GM12892 (cell line): ENCODE data around the gene GNG13.

Experiments used
- DNase-seq: peaks from one replicate; pipeline ENCODE4 v3.0.0; 2011; ENCODE audit not compliant: insufficient read length
- FAIRE-seq: peaks from 2 replicates; lab custom pipeline; 2011; peaks lifted over from hg19 to GRCh38; lab: Jason Lieb, UNC
- POLR2A ChIP-seq: IDR thresholded peaks from 2 replicates; pipeline ENCODE4 v1.6.1; 2011; ENCODE audit warnings: low read depth, low read length, control low read depth
- POLR2AphosphoS5 ChIP-seq: IDR thresholded peaks from 2 replicates; pipeline ENCODE4 v1.6.1; 2011; ENCODE audit warnings: low read depth, low read length, control low read depth
- TAF1 ChIP-seq: IDR thresholded peaks from 2 replicates; pipeline ENCODE4 v1.6.1; 2011; ENCODE audit warnings: low read depth, mild to moderate bottlenecking, control low read depth, low read length, borderline replicate concordance

Gene GNG13

DNA sequence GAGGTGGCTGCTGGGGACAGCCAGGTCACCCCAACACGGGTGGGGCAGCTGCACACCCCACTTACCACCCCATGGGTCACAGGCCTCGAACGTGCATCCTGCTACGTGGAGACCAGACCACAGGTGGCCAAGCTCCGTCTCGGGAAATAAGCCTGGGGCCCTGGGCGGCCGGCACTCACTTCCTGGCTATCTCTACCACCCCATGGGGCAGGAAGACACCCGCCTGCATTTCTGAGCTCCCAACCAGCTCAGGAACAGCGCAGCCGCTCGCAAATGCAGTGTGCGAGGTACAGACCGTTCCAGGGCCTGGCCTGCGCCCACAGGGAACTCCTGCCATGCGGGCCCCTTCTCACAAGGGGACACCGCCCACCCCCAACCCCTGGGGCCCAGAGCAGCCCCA, 4.9 kb upstream of the GNG13 start:
- TF ChIP-seq TAF1 (no peak), POLR2AphosphoS5 (no peak), POLR2A (no peak)
- DNase-seq = no peak
- FAIRE-seq = no peak

DNA sequence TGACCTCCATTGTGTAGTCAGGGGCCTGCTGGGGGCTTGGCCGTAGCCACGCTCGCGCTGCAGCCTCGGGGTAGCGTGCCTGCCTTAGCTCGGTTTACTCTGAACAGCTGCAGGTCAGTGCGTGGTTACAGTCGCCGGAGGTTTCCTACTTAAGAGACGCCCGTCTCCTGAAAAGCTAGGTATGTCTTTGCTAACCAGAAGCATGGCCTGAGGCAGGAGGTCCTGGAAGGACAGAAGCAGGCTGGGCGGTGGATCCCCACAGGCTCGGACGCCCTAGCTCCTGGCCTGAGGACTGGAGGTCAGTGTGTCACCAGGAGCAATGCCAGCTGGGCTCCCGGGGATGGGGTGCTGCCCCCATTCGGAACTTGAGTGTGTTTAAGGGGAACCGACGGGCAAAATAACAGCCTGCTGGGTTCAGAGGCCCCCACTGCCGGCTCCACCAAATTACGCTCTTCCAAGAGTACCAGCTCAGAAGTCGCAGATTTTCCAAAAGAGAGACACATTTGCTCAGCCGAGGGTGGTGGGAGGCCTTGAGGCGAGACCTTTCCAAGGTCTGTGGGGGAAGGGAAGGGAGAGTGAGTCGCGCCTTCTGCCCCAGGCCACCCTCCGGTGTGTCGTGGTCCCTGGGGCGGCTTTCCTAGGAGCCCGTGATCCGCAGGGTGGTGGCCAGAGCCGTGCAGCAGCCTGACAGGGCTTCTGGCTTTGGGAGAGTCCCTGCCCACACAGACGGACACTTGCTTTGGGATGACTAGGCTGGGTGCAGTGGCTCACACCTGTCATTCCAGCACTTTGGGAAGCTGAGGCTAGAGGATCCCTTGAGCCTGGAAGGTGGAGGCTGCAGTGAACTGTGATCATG, 3.9 kb upstream of the GNG13 start:
- no peak for FAIRE-seq
- TF ChIP-seq POLR2AphosphoS5 = no peak
- no peak for TF ChIP-seq TAF1
- no peak for TF ChIP-seq POLR2A
- no peak for DNase-seq

DNA sequence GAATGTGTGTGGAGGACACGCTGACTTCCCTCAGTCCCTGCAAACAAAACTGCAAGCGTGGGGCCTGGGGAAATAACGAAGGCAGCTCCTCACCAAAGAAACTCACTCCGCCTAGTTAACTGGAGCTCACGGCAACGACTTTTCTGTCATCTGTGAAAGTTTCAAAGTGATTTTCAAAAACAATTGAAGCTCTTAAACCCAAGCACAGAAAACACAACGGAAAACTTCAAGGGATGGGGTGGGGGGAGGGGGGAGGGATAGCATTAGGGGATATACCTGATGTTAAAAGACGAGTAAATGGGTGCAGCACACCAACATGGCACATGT, 3.2 kb upstream of the GNG13 start:
- no peak for FAIRE-seq
- TF ChIP-seq POLR2A = no peak
- TF ChIP-seq TAF1 = no peak
- TF ChIP-seq POLR2AphosphoS5 = no peak
- DNase-seq = no peak

DNA sequence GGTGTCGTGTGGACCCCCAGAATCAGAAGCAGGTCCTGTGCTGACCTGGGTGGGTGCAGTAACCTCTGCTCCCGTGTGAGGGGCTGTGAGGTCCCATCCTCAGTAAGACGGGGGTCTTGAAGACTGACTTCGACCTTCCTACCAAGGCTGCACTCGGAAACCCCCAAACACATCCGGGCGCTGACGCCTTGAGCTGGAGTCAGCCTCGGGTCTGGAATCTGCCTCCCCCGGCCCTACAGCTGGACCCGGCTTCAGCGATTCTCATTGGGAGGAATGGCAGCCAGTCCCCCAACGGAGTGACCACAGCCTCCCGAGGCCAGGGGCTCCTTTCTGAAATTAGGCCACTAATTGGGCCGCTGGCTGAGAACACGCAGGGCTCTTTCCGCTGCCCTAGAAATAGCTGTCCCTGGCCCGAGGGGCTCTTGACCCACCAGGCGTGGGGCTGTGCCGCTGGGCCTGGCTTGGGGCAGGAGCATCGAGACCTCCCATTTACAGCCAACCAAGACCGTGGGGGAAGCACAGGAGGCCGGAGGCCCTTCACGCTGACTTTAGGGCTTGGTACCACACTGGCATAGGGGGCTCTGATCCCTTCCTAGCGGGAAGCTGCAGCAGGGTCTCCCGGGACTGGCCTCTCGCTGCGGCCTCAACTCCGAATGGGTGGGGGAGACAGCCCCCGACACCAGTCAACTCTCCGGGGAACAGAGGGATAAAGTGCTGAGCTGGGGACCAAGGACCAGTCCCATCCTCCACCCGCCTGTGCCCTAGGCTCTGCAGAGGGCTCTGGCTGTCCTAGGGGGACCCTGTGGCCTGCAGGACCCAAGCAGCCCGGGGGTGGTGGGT, 2.6 kb upstream of the GNG13 start:
- DNase-seq (no peak), FAIRE-seq (no peak)
- no peak for TF ChIP-seq POLR2A
- TF ChIP-seq POLR2AphosphoS5 = no peak
- no peak for TF ChIP-seq TAF1

GRCh38 chr16:802461-802860, 1.9 kb upstream of the GNG13 start:
- TF ChIP-seq POLR2A (no peak), TAF1 (no peak), POLR2AphosphoS5 (no peak)
- FAIRE-seq = no peak

GRCh38 chr16:801584-802363, 1.2 kb upstream of the GNG13 start:
- TF ChIP-seq POLR2A (no peak), POLR2AphosphoS5 (no peak)
- no peak for FAIRE-seq
- DNase-seq = no peak

More at GRCh38 chr16:802461-802860, 1.9 kb upstream of the GNG13 start:
- DNase-seq = no peak

DNA sequence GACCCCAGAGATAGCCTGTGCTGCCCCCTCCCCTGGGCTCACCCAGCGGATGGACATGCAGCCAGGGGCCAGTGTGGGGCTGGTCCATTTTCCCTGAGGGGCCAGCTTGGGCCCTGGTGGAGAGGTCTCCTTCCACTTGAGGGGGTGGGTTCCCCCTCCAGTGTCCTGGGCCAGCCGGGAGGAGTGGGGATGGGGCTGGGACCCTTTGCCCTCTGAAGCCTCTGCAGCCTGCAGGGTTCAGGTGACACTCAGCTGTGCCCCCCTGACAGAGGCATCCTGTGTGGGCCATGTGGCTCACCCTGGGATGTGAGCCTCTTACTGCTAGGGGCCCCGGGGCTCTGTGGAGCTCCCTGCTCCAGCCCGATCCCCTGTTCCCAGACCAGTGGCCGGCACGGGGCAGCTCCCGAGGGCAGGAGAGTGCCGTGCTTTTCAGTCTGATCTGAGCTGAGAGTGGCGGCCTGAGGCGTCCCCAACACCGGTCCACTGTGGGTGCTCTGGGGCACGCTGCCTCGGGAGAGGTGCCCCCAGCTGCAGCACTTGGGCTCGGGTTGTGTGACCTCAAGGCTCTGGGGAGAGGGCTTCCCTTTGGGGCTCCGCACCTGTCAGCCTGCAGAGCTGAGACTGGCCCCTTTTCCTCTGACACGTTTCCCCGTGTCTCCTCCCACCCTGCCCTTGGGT, 439 bp upstream of the GNG13 start:
- TF ChIP-seq POLR2A (no peak), TAF1 (no peak), POLR2AphosphoS5 (no peak)
- FAIRE-seq (no peak), DNase-seq (no peak)

GRCh38 chr16:799111-799947, 1.2 kb downstream of the GNG13 start:
- FAIRE-seq = no peak
- no peak for TF ChIP-seq POLR2AphosphoS5
- TF ChIP-seq POLR2A = no peak
- TF ChIP-seq TAF1 = no peak
- no peak for DNase-seq

DNA sequence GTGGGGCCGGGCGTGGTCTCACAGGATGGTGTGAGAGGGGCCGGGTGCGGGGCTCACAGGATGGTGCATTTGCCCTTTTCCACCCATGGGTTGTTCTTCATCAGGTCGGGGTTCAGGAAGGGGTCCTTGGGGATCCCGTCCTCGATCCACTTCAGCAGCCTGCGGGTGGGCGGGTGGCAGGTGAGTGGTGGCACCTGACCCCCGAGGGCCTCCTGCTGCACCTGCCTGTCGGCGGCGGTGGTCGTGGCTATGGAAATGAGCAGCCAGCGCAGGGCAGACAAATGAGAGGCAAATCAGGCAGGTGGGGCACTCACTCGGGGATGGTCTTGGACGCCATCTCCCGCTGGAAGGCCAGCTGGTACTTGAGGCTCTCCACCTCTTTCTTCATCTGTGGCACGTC, 1.9 kb downstream of the GNG13 start:
- TF ChIP-seq POLR2A (no peak), TAF1 (no peak), POLR2AphosphoS5 (no peak)
- FAIRE-seq (no peak), DNase-seq (no peak)

GRCh38 chr16:797686-798085, 2.8 kb downstream of the GNG13 start:
- DNase-seq = no peak
- FAIRE-seq = no peak
- TF ChIP-seq POLR2A (no peak), TAF1 (no peak), POLR2AphosphoS5 (no peak)

DNA sequence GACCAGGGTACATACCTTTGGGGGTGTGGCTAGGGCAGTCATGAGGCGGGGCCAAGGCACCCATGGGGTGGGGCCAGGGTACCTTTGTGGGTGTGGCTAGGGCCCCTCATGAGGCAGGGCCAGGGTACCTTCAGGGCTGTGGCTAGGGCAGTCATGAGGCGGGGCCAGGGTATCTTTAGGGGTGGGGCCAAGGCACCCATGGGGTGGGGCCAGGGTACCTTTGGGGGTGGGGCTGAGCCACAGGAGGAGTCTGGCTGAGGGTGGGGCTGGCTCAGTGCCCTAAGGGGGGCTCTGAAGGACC, 3.5 kb downstream of the GNG13 start:
- DNase-seq = no peak
- FAIRE-seq = no peak
- TF ChIP-seq TAF1 = no peak
- TF ChIP-seq POLR2A = no peak
- no peak for TF ChIP-seq POLR2AphosphoS5
